ENCODE measurements around the gene CDC42BPB.

GRCh38 chr14:103003351-103003615, 54.1 kb downstream of the CDC42BPB start:
- TF ChIP-seq POLR2A (IDR thresholded peaks at IDR 0.05; ENCODE audit: low read depth) (no peak), CTCF (IDR thresholded peaks at IDR 0.05) (no peak), POLR2AphosphoS5 (IDR thresholded peaks at IDR 0.05) (no peak), EP300 (IDR thresholded peaks at IDR 0.05) (no peak)

All from esophagus muscularis mucosa (tissue), 4 donors.